CD4-positive, alpha-beta T cell (primary cell): ENCODE measurements around the gene ERCC4. TPM values are rescaled to one million over a fixed set of nuclear protein-coding genes. Genes with fewer than 3 reads are reported as not detected.

Experiments used
- ATAC-seq: fragments of 200-7000 bp; cut with Tn5 transposase; one replicate; pipeline ENCODE4 v1.10.0; 2022; ENCODE audit warnings: mild to moderate bottlenecking; ENCODE audit not compliant: poor library complexity
- CTCF ChIA-PET: fragments of 350-600 bp; sonication (Branson Sonifier 250); formaldehyde crosslinking; loops from one replicate; lab custom pipeline; 2021; ENCODE audit warnings: antibody characterized with exemption, inconsistent platforms; lab: Charles Lee
- POLR2A ChIA-PET: fragments of 350-600 bp; sonication (Branson Sonifier 250); formaldehyde crosslinking; loops from one replicate; lab custom pipeline; 2021; ENCODE audit warnings: antibody characterized with exemption, inconsistent platforms; lab: Charles Lee
- DNase-seq, 14 experiments: peaks; one replicate each; pipeline ENCODE4 v3.0.0-alpha.2; 2013 to 2020; ENCODE audit warnings: mixed read lengths in 2 of 14
- H3K27ac ChIP-seq, 2 donors: one replicate each; pipeline versions ENCODE4 v1.5.1 to v1.7.0; 2013; ENCODE audit warnings: low read length in 2 of 2, low read depth in 1 of 2, mild to moderate bottlenecking in 1 of 2
- H3K27me3 ChIP-seq, 2 experiments: 1 replicate in 1 of 2; 2 replicates in 1 of 2; pipeline versions ENCODE4 v1.6.1 to v1.7.0; 2013; ENCODE audit warnings: low read length in 2 of 2, control low read depth in 1 of 2, mild to moderate bottlenecking in 1 of 2, moderate library complexity in 1 of 2; ENCODE audit not compliant: insufficient read depth in 2 of 2, control insufficient read depth in 1 of 2
- H3K36me3 ChIP-seq: one replicate; pipeline ENCODE4 v1.6.1; 2013; ENCODE audit warnings: low read length, control low read depth; ENCODE audit not compliant: insufficient read depth
- H3K4me1 ChIP-seq: one replicate; pipeline ENCODE4 v1.6.1; 2013; ENCODE audit warnings: low read length, control low read depth; ENCODE audit not compliant: insufficient read depth
- H3K4me3 ChIP-seq: one replicate; pipeline ENCODE4 v1.5.1; 2013; ENCODE audit warnings: mild to moderate bottlenecking, low read length, moderate library complexity
- H3K9me3 ChIP-seq, 2 experiments: 1 replicate in 1 of 2; 2 replicates in 1 of 2; pipeline versions ENCODE4 v1.6.1 to v1.7.0; 2013; ENCODE audit warnings: low read length in 2 of 2, mild to moderate bottlenecking in 2 of 2, control low read depth in 1 of 2, moderate library complexity in 1 of 2; ENCODE audit not compliant: control insufficient read depth in 1 of 2, insufficient read depth in 1 of 2
- H3K27ac Mint-ChIP-seq: one replicate; pipeline ENCODE4 v1.8.0; 2020; ENCODE audit warnings: mixed read lengths
- H3K27me3 Mint-ChIP-seq: one replicate; pipeline ENCODE4 v1.8.0; 2021; ENCODE audit warnings: mixed read lengths
- H3K36me3 Mint-ChIP-seq: one replicate; pipeline ENCODE4 v1.8.0; 2021; ENCODE audit warnings: low read depth, mixed read lengths
- H3K4me1 Mint-ChIP-seq: one replicate; pipeline ENCODE4 v1.8.0; 2021; ENCODE audit warnings: low read depth, mixed read lengths
- H3K4me3 Mint-ChIP-seq: one replicate; pipeline ENCODE4 v1.8.0; 2020; ENCODE audit warnings: mild to moderate bottlenecking, mixed read lengths
- H3K9me3 Mint-ChIP-seq: one replicate; pipeline ENCODE4 v1.8.0; 2020; ENCODE audit warnings: mixed read lengths
- CTCF ChIP-seq: fragments of 200-600 bp; IDR thresholded peaks from one replicate; pipeline ENCODE4 v1.8.0; 2022; ENCODE audit warnings: antibody characterized with exemption, mild to moderate bottlenecking
- intact Hi-C, 2 experiments: fragments of 100-400 bp; cut with DNase I in 1 of 2; cut with micrococcal nuclease in 1 of 2; formaldehyde crosslinking; loops; one replicate each; pipeline versions ENCODE4 v1.15.1 to v1.9.0; 2023 to 2025; cut with DNase I, micrococcal nuclease
- total RNA-seq, 174 experiments: library from RNA in 2 of 174; stranded (reverse) in 2 of 174; gene quantifications; one replicate each; pipeline ENCODE4 v1.2.3 and lab custom pipeline; 2021 to 2026

ERCC4 gene
- total RNA-seq, 2 experiments from 2014 or later, result 8.5 to 10.1 TPM

DNA sequence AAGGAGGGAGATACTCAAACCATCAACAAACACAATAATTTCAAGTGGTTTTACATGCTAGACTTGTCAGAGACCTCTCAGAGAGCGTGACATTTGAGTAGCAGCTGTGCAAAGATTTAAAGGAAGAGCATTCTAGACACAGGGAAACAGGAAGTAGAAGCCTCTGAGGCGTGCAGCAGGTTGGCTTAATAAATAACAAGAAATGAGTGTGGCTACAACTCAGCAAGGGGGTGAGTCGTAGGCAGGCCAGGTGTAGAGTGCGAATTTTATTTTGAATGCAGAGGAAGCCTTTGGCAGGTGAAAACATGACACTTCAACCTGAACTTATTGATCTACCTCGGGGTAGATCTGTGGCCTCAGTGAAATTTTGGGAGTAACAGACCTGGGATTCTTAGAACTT is 78.0 kb downstream of the ERCC4 start:
- H3K4me1 ChIP-seq, result peaks cover 9% of the 10 kb centered on the region
- H3K27ac ChIP-seq, result no peak overlapping the region
- CTCF ChIA-PET, result no interaction called here
- no peak overlapping the region for H3K27ac Mint-ChIP-seq
- no peaks in the 10 kb centered on the region for H3K9me3 ChIP-seq
- DNase-seq, result peak in 3 of 14 experiments; percentile 1 to 23 (median 8)
- peaks cover 27% of the 10 kb centered on the region for H3K4me1 Mint-ChIP-seq
- intact Hi-C loops, result no loop called here
- no peak overlapping the region for H3K4me3 ChIP-seq
- H3K36me3 ChIP-seq, result no peaks in the 10 kb centered on the region
- TF ChIP-seq CTCF, result no peak
- H3K36me3 Mint-ChIP-seq, result no peaks in the 10 kb centered on the region
- peak; percentile 29 for ATAC-seq
- no peaks in the 10 kb centered on the region for H3K9me3 Mint-ChIP-seq
- H3K27me3 ChIP-seq, result no peaks in the 10 kb centered on the region
- POLR2A ChIA-PET, result no interaction called here
- no peak overlapping the region for H3K4me3 Mint-ChIP-seq
- H3K27me3 Mint-ChIP-seq, result peaks cover 8% of the 10 kb centered on the region

DNA sequence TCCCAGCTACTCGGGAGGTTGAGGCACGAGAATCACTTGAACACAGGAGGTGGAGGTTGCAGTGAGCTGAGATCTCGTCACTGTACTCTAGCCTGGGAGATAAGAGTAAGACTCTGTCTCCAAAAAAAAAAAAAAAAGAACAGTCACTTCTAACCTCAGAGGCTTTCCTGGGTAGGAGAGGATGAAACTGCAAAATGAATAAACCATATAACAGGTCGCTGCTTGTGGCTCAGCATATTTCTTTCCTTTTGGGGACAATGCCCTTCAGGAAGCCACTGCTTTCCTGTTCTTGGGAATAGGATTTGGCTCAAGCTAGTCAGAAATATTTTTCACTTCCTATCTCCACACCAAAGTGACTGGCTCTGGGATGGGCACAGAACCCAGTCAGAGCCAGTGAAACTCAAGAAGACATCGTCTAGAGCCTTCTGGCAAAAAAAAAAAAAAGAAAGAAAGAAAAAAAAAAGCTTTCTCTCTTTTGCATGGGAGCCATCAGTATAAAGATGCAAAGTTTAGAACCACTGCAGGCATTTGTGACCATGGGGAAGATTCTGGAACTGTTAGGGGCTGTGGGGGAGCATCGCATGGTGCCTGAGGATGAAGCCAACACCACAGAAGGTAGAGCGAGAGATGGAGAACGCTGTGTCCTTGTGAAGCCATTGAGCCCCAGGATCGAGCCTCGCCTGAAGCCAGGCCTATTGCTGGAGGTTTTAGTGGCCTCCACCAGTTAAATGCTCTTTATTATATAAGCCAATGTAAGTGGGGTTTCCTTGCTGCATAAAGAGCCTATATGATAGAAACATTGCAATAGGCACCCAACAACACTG is 79.3 kb downstream of the ERCC4 start:
- Histone ChIP-seq H3K9me3 (no peaks in the 10 kb centered on the region), H3K27ac (no peak overlapping the region), H3K36me3 (no peaks in the 10 kb centered on the region), H3K27me3 (no peaks in the 10 kb centered on the region), H3K4me1 (peaks cover 11% of the 10 kb centered on the region), H3K4me3 (no peak overlapping the region)
- ChIA-PET POLR2A (interaction anchor here (0.6 kb wide), 1 partner anchor 16 kb away, joined by 3 read pairs; no protein-coding TSS in a partner anchor), CTCF (no interaction called here)
- DNase-seq (no peak), ATAC-seq (no peak)
- peaks cover 12% of the 10 kb centered on the region for H3K27me3 Mint-ChIP-seq
- no peak overlapping the region for H3K27ac Mint-ChIP-seq
- no peak overlapping the region for H3K4me3 Mint-ChIP-seq
- intact Hi-C loops, result no loop called here
- no peak for TF ChIP-seq CTCF
- H3K9me3 Mint-ChIP-seq, result no peaks in the 10 kb centered on the region
- peaks cover 35% of the 10 kb centered on the region for H3K4me1 Mint-ChIP-seq
- H3K36me3 Mint-ChIP-seq, result no peaks in the 10 kb centered on the region

DNA sequence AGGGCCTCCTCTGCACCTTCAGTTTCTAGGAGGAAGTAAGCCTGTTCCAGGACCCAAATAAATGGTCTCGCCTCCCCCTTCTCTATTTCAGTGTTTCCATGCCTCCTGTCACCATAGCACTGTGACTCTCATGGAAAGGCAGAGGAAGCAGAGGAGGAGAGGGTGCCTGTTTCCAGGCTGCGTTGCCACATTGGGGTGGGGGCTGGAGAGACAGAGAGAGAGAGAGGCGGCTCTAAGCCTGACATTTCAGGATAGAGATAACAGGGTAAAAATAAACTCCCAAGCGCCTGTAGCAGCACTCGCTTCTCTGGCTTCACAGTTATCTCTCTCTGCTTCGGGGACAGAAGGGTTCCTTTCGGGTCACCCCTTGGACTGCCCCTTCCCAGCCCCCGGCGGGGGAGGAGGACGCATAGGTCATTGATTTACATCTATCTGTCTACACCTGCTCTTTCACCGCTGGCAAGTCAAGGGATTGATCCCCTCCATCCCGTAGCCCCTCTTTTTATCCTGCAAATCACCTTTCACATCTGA is 80.0 kb downstream of the ERCC4 start:
- Histone ChIP-seq H3K4me3 (no peak overlapping the region), H3K27me3 (no peaks in the 10 kb centered on the region), H3K9me3 (no peaks in the 10 kb centered on the region), H3K36me3 (no peaks in the 10 kb centered on the region), H3K4me1 (peaks cover 11% of the 10 kb centered on the region), H3K27ac (no peak overlapping the region)
- peaks cover 35% of the 10 kb centered on the region for H3K4me1 Mint-ChIP-seq
- H3K4me3 Mint-ChIP-seq, result no peak overlapping the region
- no peak overlapping the region for H3K27ac Mint-ChIP-seq
- no peak for ATAC-seq
- POLR2A ChIA-PET, result no interaction called here
- CTCF ChIA-PET, result no interaction called here
- H3K9me3 Mint-ChIP-seq, result no peaks in the 10 kb centered on the region
- intact Hi-C loops, result no loop called here
- no peaks in the 10 kb centered on the region for H3K36me3 Mint-ChIP-seq
- no peak for TF ChIP-seq CTCF
- peaks cover 12% of the 10 kb centered on the region for H3K27me3 Mint-ChIP-seq
- DNase-seq, result no peak
